ENCODE data around the gene SLC38A4.
A peak's percentile ranks its signal among the peaks of the same experiment; 100 is the strongest.
"Not testable (repeated sequence)": the region's sequence is repeated elsewhere in the genome, so short reads cannot be mapped to it uniquely, and the experiment has no call there.

Gene SLC38A4

DNA sequence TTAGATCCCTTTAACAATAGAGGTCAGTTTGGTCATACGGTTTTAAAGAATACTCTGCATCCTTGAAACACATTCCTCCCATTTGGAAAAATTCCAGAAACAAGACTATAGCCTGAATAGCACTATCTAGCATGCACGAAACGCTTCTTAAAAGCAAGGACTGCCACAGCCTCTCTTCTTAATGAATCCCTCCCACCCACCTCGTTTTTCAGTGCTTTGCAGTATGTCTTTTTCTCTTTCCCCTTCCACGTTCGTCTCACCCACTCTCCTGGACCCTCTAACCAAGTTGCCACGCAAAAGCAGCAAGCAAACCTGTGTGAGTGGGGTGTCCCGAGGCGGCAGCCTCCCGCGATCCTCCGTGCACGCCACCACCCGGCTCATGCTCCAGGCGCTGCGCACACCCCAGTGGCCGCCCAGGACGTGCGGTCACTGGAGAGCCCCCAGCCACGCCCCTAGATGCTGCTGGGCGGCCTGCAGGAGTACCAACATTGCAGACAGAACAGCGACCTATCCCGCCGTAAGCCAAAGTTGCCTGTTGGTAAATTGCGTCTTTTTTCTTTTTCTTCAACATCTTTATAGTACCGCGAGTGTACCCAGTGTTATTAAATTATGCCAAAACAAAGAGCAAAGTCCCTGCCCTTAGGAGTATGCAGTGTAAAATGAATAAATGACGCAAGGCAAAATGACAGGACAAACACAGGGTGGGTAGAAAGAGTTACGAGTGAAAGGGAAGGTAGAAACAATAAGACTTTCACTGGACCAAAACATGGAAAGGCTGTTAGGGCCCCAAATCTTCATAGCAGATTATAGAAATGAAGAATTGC, at the start of gene SLC38A4:
TSS of gene SLC38A4 (minus strand) at position 407 of the 824 bp plus-strand sequence. CDS start 32,926 bp downstream, outside the sequence.
- peak in 1 of 2 experiments; percentile 30 for DNase-seq

GRCh38 chr12:46875095-46875494, 49.3 kb upstream of the SLC38A4 start:
- no peak for DNase-seq

DNA sequence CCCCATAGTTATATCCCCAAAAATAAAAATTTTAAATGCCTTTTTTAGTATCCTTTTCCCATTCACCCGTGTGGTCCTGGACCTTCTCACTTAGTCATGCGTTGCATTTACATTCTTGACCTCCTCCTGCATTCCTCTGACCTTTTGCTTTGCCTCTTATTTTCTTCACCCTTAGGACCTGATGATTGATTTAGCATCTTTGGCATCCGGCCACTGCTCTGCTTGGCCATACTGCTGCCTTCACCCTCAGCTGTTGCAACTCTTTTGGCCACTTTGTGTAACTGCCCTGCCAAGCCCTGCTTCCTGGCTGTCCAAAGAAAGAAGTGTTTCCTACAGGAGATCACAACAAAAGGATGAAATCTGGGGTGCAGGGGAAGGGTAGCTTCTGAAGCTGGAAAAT, 48.8 kb upstream of the SLC38A4 start:
- DNase-seq = no peak

GRCh38 chr12:46872135-46872534, 46.3 kb upstream of the SLC38A4 start:
- no peak for DNase-seq

GRCh38 chr12:46865311-46865710, 39.5 kb upstream of the SLC38A4 start:
- DNase-seq = no peak

DNA sequence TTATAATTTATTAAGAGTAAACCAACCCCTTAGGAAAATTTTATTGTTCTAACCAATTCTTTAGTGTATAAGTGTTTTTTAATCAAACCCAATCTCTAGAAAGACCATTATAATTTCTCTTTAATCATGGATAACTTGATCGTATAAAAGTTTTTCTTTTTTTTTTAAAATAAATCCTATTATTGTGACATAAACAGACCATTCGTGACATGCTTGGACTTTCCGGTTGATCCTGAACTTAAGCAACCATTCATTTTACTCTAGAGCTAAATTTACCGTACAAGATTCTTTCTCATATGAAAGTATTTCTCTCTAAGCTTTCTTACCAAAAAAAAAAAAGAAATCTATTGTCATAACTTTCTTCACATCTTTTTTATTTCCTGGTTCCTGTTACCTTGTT, 32.6 kb upstream of the SLC38A4 start:
- no peak for DNase-seq

DNA sequence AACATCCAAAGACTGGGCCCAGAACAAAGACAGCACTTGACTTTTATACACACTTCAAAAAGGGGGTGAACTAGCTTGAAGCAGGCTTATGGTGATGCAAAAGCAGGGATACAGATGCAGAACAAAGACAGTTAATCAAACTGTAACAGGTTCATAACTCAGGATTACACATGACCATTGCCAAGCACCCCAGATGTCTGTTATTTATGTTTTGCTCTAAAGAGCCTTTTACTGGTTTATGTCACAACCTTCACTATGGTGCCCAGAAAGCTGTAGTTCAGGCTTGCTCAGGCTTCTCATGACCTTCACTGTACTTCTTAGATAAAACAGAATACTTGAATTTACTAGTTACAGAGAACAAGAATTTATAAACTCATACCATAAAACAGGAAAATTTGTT, 31.7 kb upstream of the SLC38A4 start:
- no peak for DNase-seq

GRCh38 chr12:46855760-46856159, 30.0 kb upstream of the SLC38A4 start:
- no peak for DNase-seq

DNA sequence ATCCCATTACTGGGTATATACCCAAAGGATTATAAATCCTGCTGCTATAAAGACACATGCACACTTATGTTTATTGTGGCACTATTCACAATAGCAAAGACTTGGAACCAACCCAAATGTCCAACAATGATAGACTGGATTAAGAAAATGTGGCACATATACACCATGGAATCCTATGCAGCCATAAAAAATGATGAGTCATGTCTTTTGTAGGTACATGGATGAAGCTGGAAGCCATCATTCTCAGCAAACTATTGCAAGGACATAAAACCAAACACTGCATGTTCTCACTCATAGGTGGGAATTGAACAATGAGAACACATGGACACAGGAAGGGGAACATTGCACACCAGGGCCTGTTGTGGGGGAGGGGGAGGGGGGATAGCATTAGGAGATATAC, 28.4 kb upstream of the SLC38A4 start:
- not testable (repeated sequence) for DNase-seq

GRCh38 chr12:46848792-46849191, 23.0 kb upstream of the SLC38A4 start:
- not testable (repeated sequence) for DNase-seq

DNA sequence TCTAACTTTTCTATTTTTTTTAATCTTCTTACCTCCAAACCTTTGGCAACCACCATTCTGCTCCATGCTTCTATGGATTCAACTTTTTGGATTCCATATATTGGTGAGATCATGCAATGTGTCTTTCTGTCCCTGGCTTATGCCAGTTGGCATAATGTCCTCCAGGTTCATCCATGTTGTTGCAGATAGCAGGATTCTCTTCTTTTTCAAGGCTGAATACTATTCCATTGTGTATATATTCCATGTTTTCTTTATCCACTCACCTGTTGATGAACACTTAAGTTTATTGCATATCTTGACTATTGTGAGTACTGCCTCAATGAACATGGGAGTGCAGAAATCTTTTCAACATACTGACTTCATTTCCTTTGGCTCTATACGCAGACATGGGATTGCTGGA, 21.2 kb upstream of the SLC38A4 start:
- no peak for DNase-seq

DNA sequence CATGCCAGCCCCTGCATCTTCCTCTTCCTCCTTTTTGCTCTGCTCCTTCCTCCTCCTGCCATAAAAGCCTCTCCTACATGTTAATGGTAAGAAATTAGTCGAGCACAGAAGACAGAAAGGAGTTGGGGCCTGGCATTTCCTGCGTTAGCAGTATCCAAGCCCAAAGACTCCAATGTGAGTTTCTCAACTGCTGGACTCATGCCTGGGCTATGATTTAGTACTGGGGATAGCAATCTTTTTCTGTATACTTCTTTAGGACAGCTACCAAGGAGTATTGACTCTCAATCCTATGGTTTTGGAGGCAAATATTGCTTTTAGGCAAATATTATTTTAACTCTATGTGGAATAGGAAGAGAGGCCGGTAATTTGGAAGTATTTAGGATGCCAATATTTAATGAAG, 18.0 kb upstream of the SLC38A4 start:
- DNase-seq = no peak

DNA sequence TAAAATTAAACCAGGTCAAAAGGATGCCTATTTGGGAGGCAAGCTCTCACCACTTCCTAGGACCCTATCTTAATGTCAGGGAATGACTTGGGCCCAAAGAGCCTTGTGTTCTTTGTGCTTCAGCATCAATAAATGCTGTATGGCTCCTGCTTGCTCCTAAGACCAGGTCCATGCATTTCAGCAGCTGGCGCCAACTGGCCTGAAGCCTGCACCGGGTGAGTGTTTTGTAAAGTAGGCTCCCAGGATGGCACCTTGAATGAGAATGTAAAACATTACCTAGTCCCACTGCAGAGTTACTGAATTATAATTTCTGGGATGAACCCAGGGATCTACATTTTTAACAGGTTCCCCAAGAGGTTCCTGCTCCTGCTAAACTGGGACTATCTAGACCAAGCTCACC, 16.1 kb upstream of the SLC38A4 start:
- no peak for DNase-seq

DNA sequence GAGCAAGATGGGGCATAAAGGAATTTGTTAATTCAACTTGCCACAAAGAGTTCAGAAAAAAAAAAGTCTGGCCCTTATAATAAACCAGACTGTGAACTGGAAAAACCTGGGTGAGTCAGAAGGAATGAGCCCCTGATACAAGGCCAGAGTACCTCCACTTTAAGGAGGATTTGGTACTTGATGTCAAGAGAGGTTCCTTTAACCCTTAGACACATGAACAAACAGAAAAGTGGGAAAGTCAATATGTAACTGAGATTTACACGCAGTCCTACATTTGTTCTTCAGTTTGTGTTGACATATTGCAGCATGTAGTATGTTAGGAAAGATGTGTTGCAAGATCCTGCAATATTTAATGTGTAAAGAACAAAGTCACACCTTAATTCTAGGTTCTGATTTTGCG, 14.2 kb upstream of the SLC38A4 start:
- DNase-seq = no peak

DNA sequence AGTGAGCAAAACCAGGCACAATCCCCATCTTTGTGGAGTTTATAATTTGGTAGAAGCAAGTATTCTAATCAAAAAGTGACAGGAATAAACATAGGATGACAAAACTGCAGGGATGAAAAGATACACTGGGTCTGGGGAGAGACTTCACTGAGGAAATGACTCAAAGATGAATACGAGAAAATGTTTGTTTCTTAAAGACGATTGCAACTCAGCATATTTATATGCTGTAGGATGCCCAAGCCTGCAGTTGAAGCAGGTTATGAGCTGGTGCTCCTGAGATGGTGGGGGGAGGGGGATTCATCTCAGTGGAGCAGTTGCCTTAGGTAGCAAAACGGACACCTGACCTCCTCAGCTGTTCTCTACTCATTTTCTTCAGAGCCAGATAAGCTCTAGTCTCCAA, 13.4 kb upstream of the SLC38A4 start:
- DNase-seq = no peak

GRCh38 chr12:46835785-46836184, 10.0 kb upstream of the SLC38A4 start:
- DNase-seq = no peak

- DNase-seq = no peak
These were observed 6.4 kb upstream of the SLC38A4 start for GRCh38 chr12:46832130-46832704.

GRCh38 chr12:46831335-46832129, 5.7 kb upstream of the SLC38A4 start:
- no peak for DNase-seq

GRCh38 chr12:46830731-46831334, 5.0 kb upstream of the SLC38A4 start:
- DNase-seq = no peak

- DNase-seq = no peak
These were observed 1.1 kb downstream of the SLC38A4 start for GRCh38 chr12:46824709-46825108.

DNA sequence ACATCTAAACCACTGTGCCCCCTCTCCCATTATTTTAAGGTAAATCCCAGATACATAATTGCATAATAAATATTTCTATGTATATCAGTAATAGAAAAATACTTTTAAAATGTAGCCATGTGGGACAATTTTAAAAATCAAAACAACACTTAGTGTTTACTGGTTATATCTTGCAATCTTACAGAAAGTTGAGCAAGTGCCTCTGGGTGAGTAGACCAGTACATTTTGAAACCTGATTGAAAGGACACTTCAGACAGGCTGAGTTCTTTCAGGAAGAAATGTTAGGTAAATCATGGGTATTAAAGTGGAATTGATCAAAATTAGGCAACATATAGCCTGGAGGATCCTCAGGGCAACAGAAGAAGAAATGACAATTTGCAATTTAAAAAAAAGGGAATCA, 7.2 kb downstream of the SLC38A4 start:
- DNase-seq = no peak

DNA sequence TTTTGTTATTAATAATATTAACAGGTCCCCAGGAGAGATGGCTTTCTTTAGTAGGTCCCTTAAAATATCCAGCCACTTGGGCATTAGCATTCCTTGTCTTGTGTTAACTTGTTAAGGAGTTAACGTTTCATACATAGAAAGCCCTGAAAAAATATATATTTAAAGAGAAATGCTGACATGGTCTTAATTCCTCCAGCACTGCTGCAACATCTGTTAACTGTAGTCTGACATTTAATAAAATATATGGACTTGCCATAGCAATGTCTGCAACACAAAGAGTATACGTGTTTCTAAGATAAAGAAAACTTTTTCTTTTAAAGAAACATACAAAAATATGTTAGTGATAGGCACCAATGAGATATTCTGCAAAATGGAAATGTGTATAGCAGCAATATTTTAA, 10.0 kb downstream of the SLC38A4 start:
- DNase-seq = no peak

DNA sequence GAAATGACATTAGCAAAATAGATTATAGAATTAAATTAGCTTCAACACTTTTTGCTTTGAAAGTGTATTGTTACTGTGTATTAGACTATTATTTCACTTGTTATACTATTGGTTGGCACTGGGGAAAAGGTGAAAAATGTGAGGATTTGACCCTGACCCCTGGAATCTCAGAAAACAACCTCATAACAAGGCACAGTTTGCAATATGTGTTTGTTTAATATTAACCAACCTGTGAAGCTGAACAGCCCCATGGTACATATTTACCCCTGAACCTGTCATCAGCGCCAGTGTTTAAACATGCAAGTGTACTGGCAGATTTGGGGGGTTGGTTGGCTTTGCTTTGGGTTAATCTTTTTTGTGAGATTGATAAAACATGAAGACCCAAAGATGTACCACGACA, 11.7 kb downstream of the SLC38A4 start:
- DNase-seq = no peak
